GM19468 (cell line): ENCODE data around the gene CCSER2.
"Not testable (repeated sequence)": the region's sequence is repeated elsewhere in the genome, so short reads cannot be mapped to it uniquely, and the experiment has no call there.

Experiments used
- ATAC-seq: cut with Tn5 transposase; IDR thresholded peaks from one replicate; pipeline ENCODE4 v1.9.1; 2021; ENCODE audit warnings: mild to moderate bottlenecking, moderate library complexity, moderate number of reproducible peaks; ENCODE audit not compliant: unreplicated experiment; ENCODE audit errors: extremely low read depth

CCSER2 gene

GRCh38 chr10:84311576-84311975 lies 16.8 kb upstream of the CCSER2 start:
- ATAC-seq, result no peak

DNA sequence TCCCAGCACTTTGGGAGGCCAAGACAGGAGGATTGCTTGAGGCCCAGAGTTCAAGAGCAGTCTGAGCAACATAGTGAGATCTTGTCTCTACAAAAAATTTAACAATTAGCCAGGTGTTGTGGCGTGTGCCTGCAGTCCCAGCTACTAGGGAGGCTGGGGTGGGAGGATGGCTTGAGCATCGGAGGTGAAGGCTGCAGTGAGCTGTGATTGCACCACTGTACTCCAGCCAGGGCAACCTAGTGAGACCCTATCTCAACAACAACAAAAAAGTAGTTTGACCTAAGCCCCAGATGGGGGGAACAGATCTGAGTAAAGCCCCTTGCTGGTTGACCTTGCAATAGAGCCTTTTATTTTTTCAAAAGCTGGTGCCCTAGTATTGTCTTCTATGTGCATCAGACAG lies 15.6 kb upstream of the CCSER2 start:
- ATAC-seq, result no peak

GRCh38 chr10:84314275-84314674 lies 14.1 kb upstream of the CCSER2 start:
- no peak for ATAC-seq

GRCh38 chr10:84317174-84317573 lies 11.2 kb upstream of the CCSER2 start:
- no peak for ATAC-seq

GRCh38 chr10:84321902-84322301 lies 6.5 kb upstream of the CCSER2 start:
- ATAC-seq, result no peak

- not testable (repeated sequence) for ATAC-seq
These were observed 4.8 kb upstream of the CCSER2 start for GRCh38 chr10:84323566-84323965.

- not testable (repeated sequence) for ATAC-seq
These were observed 1.4 kb upstream of the CCSER2 start for GRCh38 chr10:84326995-84327394.

GRCh38 chr10:84329196-84329611 lies 815 bp downstream of the CCSER2 start:
- ATAC-seq, result no peak

GRCh38 chr10:84329986-84330651 lies 1.7 kb downstream of the CCSER2 start:
- peak; percentile 71 for ATAC-seq

DNA sequence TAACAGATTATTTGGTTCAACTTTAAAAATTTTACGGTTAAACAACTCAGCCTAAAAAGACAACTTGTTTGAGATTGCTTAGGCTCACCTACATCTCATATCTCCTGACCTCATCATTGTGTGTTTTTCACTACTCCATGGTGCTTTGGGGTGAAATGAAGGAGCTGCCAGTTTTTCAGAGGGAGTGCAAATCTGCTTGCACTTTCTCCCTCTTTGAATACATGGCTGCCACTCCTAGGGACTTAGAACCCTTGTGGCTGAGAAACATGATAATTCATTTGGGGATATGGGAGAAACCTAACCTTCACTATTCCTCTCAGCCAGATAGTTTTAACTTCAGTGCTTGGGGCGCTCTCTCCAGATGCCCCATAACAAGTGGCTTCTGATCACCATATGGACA lies 2.7 kb downstream of the CCSER2 start:
- ATAC-seq, result no peak

DNA sequence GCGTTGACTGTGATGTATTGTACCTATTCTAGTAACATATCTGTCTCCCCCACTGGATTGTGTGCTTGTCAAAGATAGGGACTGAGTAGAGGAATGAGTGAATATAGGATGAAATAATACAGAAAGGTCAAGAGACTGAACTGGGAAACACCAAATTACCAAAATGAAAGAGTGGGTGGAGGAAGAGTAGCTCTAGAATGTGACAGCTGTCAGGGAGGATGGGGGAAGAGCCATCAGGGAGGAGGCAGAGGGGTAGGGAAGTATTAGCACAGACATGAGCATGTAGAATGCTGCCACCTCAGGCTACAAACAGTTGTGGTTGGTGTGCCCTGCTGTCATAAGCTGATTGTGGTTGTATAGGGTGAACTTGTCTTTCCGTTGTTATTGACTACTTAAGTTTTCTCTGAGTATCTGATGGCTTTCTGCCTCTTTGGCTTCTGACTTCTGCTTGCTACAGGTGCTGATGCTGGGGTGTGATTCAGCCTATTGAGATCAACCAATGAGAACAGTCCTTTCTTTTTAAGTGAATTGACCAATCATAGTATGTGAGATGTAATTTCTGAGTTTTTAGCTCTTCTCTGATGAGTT lies 5.6 kb downstream of the CCSER2 start:
- peak; percentile 34 for ATAC-seq

DNA sequence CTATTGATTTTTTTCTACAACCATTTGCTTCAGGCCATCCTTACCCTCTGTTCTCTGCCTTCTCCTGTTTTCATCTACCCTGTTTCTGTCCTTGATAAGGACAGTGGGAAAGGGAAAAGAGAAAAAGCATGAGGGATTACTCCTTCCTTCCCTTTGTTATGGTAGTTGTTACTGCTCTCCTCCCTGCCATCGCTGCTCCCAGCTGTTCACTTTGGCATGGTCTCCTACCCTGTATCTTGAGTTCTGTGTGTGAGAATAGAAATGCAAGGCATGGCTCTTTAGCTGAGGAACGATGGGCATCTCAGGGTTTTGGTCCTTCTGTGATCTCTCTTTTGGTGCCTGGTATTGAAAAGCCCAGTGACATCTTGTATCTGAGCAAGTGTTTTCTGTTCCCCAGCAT lies 6.4 kb downstream of the CCSER2 start:
- ATAC-seq, result no peak

DNA sequence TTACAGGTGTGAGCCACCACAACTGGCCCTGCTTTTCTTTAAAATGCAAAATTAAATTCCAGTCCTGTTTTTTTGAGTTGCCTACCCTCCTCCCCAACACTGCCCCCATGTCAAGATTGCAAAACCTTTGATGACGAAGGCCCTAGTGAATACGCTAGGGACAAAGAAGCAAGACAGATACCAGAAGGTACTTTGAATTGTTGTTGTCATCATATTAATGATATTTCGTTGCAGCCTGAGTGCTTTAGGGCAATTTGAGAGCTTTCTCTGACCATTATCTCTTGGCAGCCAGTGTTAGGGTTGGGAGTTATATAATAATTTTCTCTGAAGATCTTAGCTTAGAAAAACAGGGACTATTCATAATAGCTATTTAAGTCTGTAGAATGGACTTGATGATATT lies 7.1 kb downstream of the CCSER2 start:
- ATAC-seq, result no peak

DNA sequence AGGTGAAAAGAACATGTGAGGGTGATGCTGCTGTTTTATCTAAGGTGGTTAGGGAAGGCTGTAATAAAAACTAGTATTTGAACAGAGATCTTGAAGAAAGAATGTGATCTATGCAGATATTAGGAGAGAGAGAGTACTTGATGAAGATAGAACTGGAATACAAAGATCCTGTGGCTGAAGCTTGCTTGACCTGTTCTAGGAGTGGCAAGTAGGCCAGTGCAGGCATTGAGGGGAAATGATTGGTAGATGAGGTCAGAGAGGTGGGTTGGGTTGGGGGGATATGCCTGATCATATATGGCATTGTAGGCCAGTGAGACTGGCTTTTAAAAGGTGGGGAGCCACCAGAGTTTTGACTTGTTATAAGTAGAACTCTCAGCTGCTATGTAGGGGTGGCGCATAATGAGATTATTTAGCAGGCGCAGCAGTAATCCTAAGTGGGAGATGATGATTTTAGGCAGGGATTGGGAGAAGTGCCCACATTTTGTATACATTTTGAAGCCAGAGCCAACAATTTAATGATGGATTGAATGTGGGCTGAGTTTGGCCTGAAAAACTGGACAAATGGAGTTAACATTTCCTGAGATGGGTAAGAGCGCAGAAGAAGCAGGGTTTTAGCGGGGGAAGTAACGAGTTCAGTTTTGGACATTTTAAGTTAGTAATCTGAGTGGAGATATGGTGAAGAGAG lies 8.2 kb downstream of the CCSER2 start:
- ATAC-seq, result no peak

DNA sequence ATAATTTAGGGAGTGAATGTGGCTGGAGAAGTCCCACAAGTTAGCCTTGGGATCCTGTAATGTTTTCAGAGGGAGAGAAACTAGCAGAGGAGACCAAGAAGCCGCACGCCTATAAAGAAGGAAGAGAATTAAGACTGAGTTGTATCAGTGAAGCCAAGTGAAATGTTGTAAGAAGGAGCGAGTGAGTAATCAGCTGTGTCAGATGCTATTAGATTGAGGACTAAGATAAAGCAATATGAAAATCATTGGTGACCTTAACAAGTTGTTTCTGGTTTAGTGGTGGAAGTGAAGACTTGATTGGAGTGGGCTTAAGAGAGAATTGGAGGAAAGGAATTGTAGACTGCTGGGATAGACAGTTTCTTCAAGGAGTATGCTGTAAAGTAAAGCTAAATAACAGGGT lies 8.8 kb downstream of the CCSER2 start:
- ATAC-seq, result no peak

DNA sequence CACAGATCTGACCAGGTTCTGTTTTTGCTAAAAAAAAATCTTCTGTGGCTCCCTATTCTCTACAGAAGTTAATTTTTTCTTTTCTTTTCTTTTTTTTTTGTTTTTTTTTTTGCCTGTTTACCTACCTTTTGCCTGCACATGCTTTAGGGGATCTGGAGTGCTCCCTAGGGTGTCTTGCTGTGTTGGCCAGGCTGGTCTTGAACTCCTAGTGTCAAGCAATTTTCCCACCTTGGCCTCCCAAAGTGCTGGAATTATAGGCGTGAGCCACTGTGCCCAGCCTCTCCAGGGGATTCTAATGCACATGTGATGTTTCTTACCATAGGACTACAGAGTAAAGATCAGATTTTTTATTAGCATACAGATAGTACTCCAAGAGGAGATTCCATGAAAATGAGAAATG lies 10.6 kb downstream of the CCSER2 start:
- ATAC-seq, result no peak

GRCh38 chr10:84340187-84340586 lies 11.8 kb downstream of the CCSER2 start:
- no peak for ATAC-seq

- no peak for ATAC-seq
These were observed 12.5 kb downstream of the CCSER2 start for GRCh38 chr10:84340632-84341537.

- no peak for ATAC-seq
These were observed 13.1 kb downstream of the CCSER2 start for GRCh38 chr10:84341538-84341856.

DNA sequence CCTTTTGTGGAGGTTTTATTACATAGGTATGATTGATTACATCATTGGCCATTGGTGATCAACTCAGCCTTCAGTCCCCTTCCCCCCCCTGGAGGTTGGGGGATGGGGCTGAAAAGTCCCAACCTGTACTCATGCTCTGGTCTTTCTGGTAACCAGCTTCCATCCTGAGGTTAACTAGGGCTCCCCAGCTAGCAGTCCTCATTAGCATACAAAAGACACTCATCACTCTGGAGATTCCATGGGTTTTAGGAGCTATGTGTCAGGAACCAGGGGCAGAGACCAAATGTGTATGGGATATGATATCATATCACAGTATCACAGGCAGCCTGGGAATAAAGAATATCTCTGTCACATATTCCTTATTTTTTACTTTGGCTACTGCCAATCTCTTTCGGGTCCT lies 13.6 kb downstream of the CCSER2 start:
- ATAC-seq, result no peak

DNA sequence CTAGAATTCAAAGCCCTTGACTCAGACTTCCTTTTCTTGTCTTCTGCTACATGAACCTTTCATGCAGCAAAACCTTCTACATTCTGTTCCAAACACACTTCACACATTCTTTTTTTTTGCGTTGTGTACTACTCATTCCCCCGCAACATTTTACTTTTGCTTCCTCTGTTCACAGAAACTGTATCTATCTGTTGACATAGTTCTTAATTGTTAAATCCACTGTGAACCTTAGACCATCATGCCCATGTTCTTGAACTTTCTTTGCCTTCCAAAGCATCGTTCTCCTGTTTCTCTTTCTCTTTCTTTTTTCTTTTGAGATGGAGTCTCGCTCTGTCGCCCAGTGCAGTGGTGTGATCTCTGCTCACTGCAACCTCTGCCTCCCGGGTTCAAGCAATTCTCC lies 14.2 kb downstream of the CCSER2 start:
- no peak for ATAC-seq
